Panc1 (cell line): ENCODE results near the gene RAPGEF1. TPM values are rescaled to one million over a fixed set of nuclear protein-coding genes. Genes with fewer than 3 reads are reported as not detected.

Experiments
- ATAC-seq: fragments of 200-7000 bp; cut with Tn5 transposase; 2 replicates; pipeline ENCODE4 v1.9.1; 2020; ENCODE audit warnings: mild to moderate bottlenecking, moderate library complexity
- BruUV-seq: library from RNA; stranded (reverse); fragments of 400-500 nt; replicated peaks from 2 replicates; lab custom pipeline; 2021; lab: Mats Ljungman, UMichigan
- CTCF ChIA-PET: fragments of 300-600 bp; sonication (Branson Sonifier 250); formaldehyde crosslinking; loops from one replicate; lab custom pipeline; 2022; ENCODE audit warnings: antibody characterized with exemption; lab: Charles Lee
- POLR2A ChIA-PET: fragments of 300-600 bp; sonication (Branson Sonifier 250); formaldehyde crosslinking; loops from one replicate; lab custom pipeline; 2022; ENCODE audit warnings: antibody characterized with exemption; lab: Charles Lee
- DNase-seq: peaks from one replicate; pipeline ENCODE4 v3.0.0-alpha.2; 2010; ENCODE audit warnings: low read depth, low spot score
- H3K27ac ChIP-seq: 2 replicates; pipeline ENCODE4 v1.5.1; 2011; ENCODE audit warnings: mild to moderate bottlenecking, low read length, inconsistent platforms
- H3K27me3 ChIP-seq: fragments of 200-500 bp; sonication (Bioruptor generic); 2 replicates; pipeline ENCODE4 v1.6.0; 2014; ENCODE audit warnings: low read length, inconsistent platforms; ENCODE audit not compliant: control insufficient read depth, insufficient read depth
- H3K36me3 ChIP-seq: fragments of 200-500 bp; sonication (Bioruptor generic); 2 replicates; pipeline ENCODE4 v1.5.1; 2014; ENCODE audit warnings: inconsistent platforms, mild to moderate bottlenecking, low read length, moderate library complexity; ENCODE audit not compliant: control insufficient read depth, insufficient read depth
- H3K4me1 ChIP-seq: 2 replicates; pipeline ENCODE4 v1.5.1; 2011; ENCODE audit warnings: inconsistent platforms, mild to moderate bottlenecking, low read length, moderate library complexity; ENCODE audit not compliant: control insufficient read depth, insufficient read depth
- H3K4me3 ChIP-seq, 2 experiments: 2 replicates each; pipeline ENCODE4 v1.5.1; 2011 to 2012; ENCODE audit warnings: low read depth in 2 of 2, low read length in 2 of 2, mild to moderate bottlenecking in 2 of 2, inconsistent platforms in 1 of 2, moderate library complexity in 1 of 2
- H3K9me3 ChIP-seq: fragments of 200-500 bp; sonication (Bioruptor generic); 2 replicates; pipeline ENCODE4 v1.5.1; 2014; ENCODE audit warnings: low read depth, mild to moderate bottlenecking, inconsistent platforms, low read length, moderate library complexity; ENCODE audit not compliant: control insufficient read depth, insufficient read depth
- POLR2AphosphoS5 ChIP-seq: IDR thresholded peaks from 2 replicates; pipeline ENCODE4 v1.6.1; 2012; ENCODE audit warnings: mild to moderate bottlenecking, low read depth, low read length, moderate library complexity
- REST ChIP-seq, 2 experiments: IDR thresholded peaks; 2 replicates each; pipeline ENCODE4 v1.6.1; 2011 to 2012; ENCODE audit warnings: low read depth in 2 of 2, control low read depth in 1 of 2, low read length in 1 of 2, mild to moderate bottlenecking in 1 of 2, moderate library complexity in 1 of 2; ENCODE audit not compliant: insufficient read depth in 1 of 2
- SIN3A ChIP-seq: IDR thresholded peaks from 2 replicates; pipeline ENCODE4 v1.6.1; 2012; ENCODE audit warnings: low read depth, mild to moderate bottlenecking, low read length, moderate library complexity, borderline replicate concordance; ENCODE audit not compliant: insufficient read depth
- TCF7L2 ChIP-seq: IDR thresholded peaks from 2 replicates; pipeline ENCODE4 v1.6.1; 2011; ENCODE audit warnings: mild to moderate bottlenecking, low read depth, low read length, inconsistent platforms
- in situ Hi-C: cut with HindIII; loops from 2 replicates; pipeline ENCODE4 v1.10.0; 2016; ENCODE audit warnings: low sequenced_read_pairs, low pct_unique_long_range_greater_than_20kb
- intact Hi-C: fragments of 100-400 bp; cut with micrococcal nuclease; formaldehyde crosslinking; loops from one replicate; pipeline ENCODE4 v1.10.0; 2022; ENCODE audit not compliant: unreplicated experiment
- total RNA-seq: library from RNA; stranded (reverse); gene quantifications from one replicate; pipeline ENCODE4 v1.2.1, GENCODE V29; 2021; ENCODE audit not compliant: unreplicated experiment
- TF ChIP-seq, protein P1 (sequence below): fragments of 450-650 bp; IDR thresholded peaks from 2 replicates; pipeline ENCODE4 v1.5.1; 2017; ENCODE audit warnings: mild to moderate bottlenecking

The RAPGEF1 gene
- total RNA-seq, 1 experiment from 2014 or later = 86.8 TPM

- DNase-seq (no peak), ATAC-seq (no peak)
- TF ChIP-seq, protein P1, sequence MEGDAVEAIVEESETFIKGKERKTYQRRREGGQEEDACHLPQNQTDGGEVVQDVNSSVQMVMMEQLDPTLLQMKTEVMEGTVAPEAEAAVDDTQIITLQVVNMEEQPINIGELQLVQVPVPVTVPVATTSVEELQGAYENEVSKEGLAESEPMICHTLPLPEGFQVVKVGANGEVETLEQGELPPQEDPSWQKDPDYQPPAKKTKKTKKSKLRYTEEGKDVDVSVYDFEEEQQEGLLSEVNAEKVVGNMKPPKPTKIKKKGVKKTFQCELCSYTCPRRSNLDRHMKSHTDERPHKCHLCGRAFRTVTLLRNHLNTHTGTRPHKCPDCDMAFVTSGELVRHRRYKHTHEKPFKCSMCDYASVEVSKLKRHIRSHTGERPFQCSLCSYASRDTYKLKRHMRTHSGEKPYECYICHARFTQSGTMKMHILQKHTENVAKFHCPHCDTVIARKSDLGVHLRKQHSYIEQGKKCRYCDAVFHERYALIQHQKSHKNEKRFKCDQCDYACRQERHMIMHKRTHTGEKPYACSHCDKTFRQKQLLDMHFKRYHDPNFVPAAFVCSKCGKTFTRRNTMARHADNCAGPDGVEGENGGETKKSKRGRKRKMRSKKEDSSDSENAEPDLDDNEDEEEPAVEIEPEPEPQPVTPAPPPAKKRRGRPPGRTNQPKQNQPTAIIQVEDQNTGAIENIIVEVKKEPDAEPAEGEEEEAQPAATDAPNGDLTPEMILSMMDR = no peak
- TF ChIP-seq SIN3A (no peak), TCF7L2 (no peak), POLR2AphosphoS5 (no peak), REST (IDR thresholded peaks at IDR 0.05; ENCODE audit: insufficient read depth in 1 of 2, low read depth in 2 of 2, low read length in 1 of 2) (no peak)
- in situ Hi-C loops = no loop called here
- Histone ChIP-seq H3K36me3 (no peaks in the 10 kb centered on the region), H3K27ac (no peak overlapping the region), H3K9me3 (no peaks in the 10 kb centered on the region), H3K4me1 (no peaks in the 10 kb centered on the region), H3K4me3 (no peak overlapping the region), H3K27me3 (peaks cover 2% of the 10 kb centered on the region; the same call in 1 of the 2 replicates)
- ChIA-PET POLR2A (no interaction called here), CTCF (no interaction called here)
- intact Hi-C loops = no loop called here
- no TSS peak for BruUV-seq
Measured at GRCh38 chr9:131787838-131788237, 48.0 kb upstream of the RAPGEF1 start.

DNA sequence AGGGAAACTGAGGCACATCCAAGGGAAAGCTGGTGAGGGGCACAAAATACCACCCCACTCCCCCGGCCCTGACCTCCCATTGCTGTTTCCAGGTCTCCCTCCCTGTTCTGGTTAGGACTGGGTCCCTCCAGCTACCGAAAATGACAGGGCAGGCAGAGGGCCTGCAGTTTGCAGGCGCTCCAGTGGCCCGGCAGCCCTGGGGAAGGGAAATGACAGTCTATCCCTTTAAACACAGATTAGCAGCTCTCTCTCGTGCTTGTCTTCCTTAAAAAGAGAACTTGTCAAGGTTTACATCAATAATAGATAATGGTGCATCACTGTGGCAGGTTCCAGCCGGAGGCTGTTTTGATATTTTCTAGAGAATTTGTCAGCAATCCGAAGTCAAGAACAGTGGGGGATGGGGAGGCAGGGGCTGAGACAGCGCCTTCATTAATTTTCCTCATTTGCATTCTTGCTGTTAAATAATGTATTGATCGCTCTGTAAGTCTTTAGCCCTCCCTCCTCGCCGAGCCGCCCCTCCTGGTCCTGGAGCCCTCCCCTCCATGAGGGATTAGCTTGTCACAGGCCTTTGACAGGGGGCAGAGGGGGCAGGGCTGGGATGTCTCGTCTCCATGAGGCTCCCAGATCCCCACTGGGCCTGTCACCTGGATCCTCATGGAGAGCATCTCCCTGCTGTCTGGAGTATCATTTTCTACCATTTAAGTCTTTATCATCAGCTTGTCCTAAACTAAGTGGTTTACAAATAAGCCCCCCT, 45.0 kb upstream of the RAPGEF1 start:
- Histone ChIP-seq H3K4me1 (no peaks in the 10 kb centered on the region), H3K27me3 (peaks cover 2% of the 10 kb centered on the region; the same call in 1 of the 2 replicates), H3K9me3 (no peaks in the 10 kb centered on the region), H3K4me3 (no peak overlapping the region), H3K36me3 (no peaks in the 10 kb centered on the region), H3K27ac (no peak overlapping the region)
- in situ Hi-C loops = no loop called here
- ChIA-PET POLR2A (interaction anchor here (0.6 kb wide), 1 partner anchor 230 kb away, joined by 3 read pairs; no protein-coding TSS in a partner anchor), CTCF (no interaction called here)
- TF ChIP-seq TCF7L2 (no peak), REST (IDR thresholded peaks at IDR 0.05; ENCODE audit: insufficient read depth in 1 of 2, low read depth in 2 of 2, low read length in 1 of 2) (no peak), SIN3A (no peak)
- TF ChIP-seq, protein P1 = no peak
- BruUV-seq = no TSS peak
- intact Hi-C loops = no loop called here
- ATAC-seq (no peak), DNase-seq (no peak)
